ENCODE data around the gene PSTPIP1.
"Not testable (repeated sequence)": the region's sequence is repeated elsewhere in the genome, so short reads cannot be mapped to it uniquely, and the experiment has no call there.

PSTPIP1 gene

GRCh38 chr15:76994971-76995945 lies at the start of gene PSTPIP1:
Gene PSTPIP1, plus strand, starts transcription at chr15:76995126. Its CDS starts 448 bp downstream, at chr15:76995574.
- DNase-seq, result no peak

GRCh38 chr15:76945494-76946093 lies 49.3 kb upstream of the PSTPIP1 start:
- no peak for DNase-seq

- no peak for DNase-seq
Measured at GRCh38 chr15:76947454-76947853, 47.5 kb upstream of the PSTPIP1 start.

- DNase-seq, result no peak
Measured at GRCh38 chr15:76951220-76951619, 43.7 kb upstream of the PSTPIP1 start.

GRCh38 chr15:76953913-76954312 lies 41.0 kb upstream of the PSTPIP1 start:
- DNase-seq, result no peak

GRCh38 chr15:76954744-76955143 lies 40.2 kb upstream of the PSTPIP1 start:
- no peak for DNase-seq

GRCh38 chr15:76961268-76962011 lies 33.5 kb upstream of the PSTPIP1 start:
- no peak for DNase-seq

- no peak for DNase-seq
Measured at GRCh38 chr15:76962337-76963013, 32.5 kb upstream of the PSTPIP1 start.

- no peak for DNase-seq
Measured at GRCh38 chr15:76963596-76963995, 31.3 kb upstream of the PSTPIP1 start.

- DNase-seq, result no peak
Measured at GRCh38 chr15:76964157-76964556, 30.8 kb upstream of the PSTPIP1 start.

- DNase-seq, result not testable (repeated sequence)
Measured at GRCh38 chr15:76966051-76966450, 28.9 kb upstream of the PSTPIP1 start.

GRCh38 chr15:76967067-76967466 lies 27.9 kb upstream of the PSTPIP1 start:
- DNase-seq, result no peak

- DNase-seq, result no peak
Measured at GRCh38 chr15:76968306-76968705, 26.6 kb upstream of the PSTPIP1 start.

- no peak for DNase-seq
Measured at GRCh38 chr15:76972389-76973361, 22.3 kb upstream of the PSTPIP1 start.

- peak; percentile 34 to 63 for DNase-seq
Measured at GRCh38 chr15:76973362-76973743, 21.6 kb upstream of the PSTPIP1 start.

GRCh38 chr15:76973906-76974305 lies 21.0 kb upstream of the PSTPIP1 start:
- DNase-seq, result no peak

GRCh38 chr15:76974456-76975036 lies 20.4 kb upstream of the PSTPIP1 start:
- DNase-seq, result no peak

- no peak for DNase-seq
Measured at GRCh38 chr15:76976141-76976540, 18.8 kb upstream of the PSTPIP1 start.

GRCh38 chr15:76976572-76977270 lies 18.2 kb upstream of the PSTPIP1 start:
- DNase-seq, result peak; percentile 50 to 68

GRCh38 chr15:76978522-76979330 lies 16.2 kb upstream of the PSTPIP1 start:
- no peak for DNase-seq

All from inflammatory macrophage treated with lipopolysaccharide for 1 hour (primary cell).